Activated CD4-positive, alpha-beta T cell treated with anti-CD3 and anti-CD28 coated beads, Interleukin-2, amount 50 U/mL, for 4 hours (primary cell): ENCODE results near the gene PGLYRP3.
"Not testable (repeated sequence)": the region's sequence is repeated elsewhere in the genome, so short reads cannot be mapped to it uniquely, and the experiment has no call there.

ENCODE experiments used
- DNase-seq, 2 experiments: peaks; one replicate each; pipeline ENCODE4 v3.0.0-alpha.2; 2020

The PGLYRP3 gene

DNA sequence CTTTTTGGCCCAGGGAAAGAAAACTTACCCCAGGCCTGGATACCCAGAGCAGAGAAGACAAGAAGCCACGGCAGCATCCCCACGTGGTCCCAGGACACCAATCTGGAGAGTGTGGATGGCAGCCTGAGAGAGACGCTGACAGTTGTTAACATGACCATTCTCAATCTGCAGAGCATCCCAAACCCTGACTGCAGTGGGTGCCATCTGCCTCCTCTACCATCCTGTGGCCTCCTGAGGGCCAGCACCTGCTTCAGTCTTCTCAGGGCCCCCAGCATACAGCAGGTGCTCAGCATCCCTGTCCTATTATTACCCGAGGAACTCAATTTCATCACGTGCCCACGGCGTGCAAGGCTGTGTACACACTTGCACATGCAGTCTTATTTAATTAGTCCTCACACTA is 35.1 kb upstream of the PGLYRP3 start:
- DNase-seq = no peak

DNA sequence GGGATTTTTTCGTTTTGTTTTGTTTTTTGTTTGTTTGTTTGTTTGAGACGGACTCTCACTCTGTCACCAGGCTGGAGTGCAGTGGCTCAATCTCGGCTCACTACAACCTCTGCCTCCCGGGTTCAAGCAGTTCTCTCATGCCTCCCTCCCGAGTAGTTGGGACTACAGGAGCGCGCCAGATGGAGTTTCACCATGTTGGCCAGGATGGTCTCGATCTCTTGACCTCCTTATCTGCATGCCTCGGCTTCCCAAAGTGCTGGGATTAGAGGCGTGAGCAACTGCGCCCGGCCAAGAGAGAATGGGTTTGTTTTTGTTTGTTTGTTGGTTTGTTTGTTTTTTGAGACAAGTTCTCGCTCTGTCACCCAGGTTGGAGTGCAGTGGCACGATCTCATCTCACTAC is 34.3 kb upstream of the PGLYRP3 start:
- DNase-seq = not testable (repeated sequence)

GRCh38 chr1:153346077-153346723 is 33.4 kb upstream of the PGLYRP3 start:
- DNase-seq = no peak

DNA sequence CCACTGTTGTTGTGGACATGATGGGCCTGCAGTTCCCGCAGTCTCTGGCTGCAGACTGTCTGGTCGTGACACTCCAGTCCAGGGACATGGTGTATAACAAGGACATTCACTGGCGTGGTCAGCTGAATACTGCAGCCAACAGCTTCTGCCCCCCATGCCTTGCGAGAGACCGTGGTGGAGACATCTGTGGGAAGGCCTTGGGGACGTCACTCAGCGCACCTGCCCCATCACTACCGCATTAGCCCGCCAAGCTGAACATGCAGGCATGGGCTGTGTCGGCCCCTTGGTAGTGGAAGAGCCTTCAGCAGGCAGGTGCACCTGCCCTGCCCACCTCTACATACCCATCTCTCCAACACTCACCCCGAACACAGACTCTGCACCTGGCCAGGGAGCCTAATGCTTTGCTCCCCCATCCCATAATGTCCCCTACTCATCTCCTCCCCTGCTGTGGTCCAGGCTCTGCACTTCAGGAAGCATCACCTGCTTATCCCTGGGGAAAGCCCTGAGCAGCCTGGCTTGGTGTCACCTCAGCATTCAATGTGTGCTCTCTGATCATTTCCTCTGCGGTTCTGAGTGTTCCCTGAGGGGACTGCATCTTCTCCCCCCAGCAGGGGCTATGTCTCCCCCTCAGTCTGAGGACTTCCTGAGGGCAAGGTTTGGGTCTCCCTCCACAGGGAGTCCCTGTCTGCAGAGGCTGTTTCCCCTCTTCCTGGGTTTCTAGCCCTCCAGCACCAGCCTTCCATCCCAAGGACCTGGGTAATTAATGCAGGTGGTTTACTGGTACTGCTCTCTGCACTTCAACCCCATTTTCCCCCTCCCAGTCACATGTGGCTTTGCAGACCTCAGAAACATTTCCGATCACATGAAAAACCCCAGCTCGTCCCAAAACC is 32.7 kb upstream of the PGLYRP3 start:
- DNase-seq = no peak

DNA sequence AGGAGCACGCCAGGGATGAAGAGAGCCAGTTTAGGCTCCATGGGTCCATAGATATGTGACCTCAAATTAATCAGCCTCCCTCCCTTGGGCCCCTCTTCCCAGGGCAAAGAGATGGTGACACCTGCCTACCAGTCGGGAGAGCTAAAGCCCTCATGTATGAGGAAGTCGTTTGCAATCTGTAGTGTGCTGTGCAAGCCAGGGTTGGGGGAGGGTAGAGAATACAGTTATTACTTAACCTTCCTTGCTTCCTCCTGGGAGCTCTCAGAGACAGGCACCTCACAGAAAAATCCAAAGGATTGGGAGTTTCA is 31.9 kb upstream of the PGLYRP3 start:
- no peak for DNase-seq

- DNase-seq = no peak
These were observed 31.3 kb upstream of the PGLYRP3 start for GRCh38 chr1:153343811-153344717.

DNA sequence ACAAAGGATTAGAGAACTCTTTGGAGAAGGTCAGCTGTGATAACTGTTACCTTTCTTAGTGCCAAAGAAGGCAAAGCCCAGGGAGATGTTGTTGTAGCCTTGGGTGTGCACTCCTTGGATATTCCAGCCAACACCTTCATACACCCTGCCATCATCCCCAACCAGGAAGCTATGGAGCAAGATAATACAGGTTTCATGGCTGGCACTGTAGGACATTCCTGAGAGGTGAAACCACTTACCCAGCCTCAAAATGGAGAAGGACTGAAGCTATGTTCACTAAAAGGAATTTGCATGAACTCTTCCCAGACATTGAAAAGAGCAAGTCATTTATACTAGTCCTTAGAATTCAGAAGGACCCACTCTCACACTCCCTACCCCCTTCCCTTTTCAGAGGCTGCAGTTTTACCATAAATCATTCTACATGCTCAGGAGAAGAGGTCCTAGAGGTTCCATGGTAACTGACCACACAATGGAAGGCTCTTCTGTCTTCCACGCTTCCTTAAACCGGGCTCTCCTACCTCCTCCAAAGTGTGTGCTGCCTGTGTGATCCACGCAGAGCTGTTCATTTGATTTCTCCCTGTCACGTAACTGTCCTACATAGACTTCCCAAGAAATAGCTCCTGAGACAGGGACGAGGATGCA is 30.4 kb upstream of the PGLYRP3 start:
- no peak for DNase-seq

GRCh38 chr1:153342178-153342577 is 29.4 kb upstream of the PGLYRP3 start:
- no peak for DNase-seq

GRCh38 chr1:153341431-153341934 is 28.7 kb upstream of the PGLYRP3 start:
- DNase-seq = no peak

GRCh38 chr1:153340356-153340755 is 27.6 kb upstream of the PGLYRP3 start:
- DNase-seq = no peak

GRCh38 chr1:153339802-153340201 is 27.1 kb upstream of the PGLYRP3 start:
- DNase-seq = no peak

DNA sequence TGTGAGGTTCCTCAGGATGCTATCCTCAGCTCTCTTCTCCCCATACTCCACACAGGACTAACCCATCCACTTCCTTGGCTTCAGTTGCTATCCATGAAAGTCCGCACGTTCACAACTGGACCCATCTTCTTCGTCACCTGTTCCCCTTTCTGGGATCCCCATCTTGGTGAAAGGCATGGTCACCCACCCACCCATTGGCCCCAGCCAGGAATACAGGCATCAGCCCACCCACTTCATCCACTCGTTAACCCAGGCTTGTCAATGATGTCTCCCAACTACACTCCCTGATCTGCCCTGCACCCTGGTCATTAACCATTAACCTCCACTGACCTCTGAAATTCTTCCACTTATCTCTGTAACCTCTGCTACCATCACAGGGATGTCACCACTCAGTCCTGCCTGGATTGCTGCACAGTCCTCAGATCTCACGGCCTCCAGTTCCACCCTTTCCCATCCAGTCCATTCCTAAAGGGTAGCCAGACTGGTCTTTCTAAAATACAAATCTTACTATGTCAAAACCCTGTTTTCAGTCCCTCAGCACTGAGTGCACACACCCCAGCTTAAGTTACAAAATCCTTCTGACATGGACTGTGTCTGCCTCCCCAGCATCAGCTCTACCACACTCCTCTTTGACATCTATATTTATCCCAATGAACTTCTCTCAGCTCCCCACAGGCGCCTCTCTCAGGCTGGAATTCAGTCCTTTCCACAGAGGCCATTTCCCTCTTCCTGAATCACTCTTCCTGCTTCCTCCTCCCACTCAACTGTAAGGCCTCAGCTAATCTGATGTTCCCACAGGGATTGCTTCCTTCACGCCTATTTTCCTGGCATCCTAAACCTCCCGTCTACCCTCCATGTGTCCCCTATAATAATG is 25.5 kb upstream of the PGLYRP3 start:
- no peak for DNase-seq

- DNase-seq = no peak
These were observed 23.9 kb upstream of the PGLYRP3 start for GRCh38 chr1:153336650-153337049.

DNA sequence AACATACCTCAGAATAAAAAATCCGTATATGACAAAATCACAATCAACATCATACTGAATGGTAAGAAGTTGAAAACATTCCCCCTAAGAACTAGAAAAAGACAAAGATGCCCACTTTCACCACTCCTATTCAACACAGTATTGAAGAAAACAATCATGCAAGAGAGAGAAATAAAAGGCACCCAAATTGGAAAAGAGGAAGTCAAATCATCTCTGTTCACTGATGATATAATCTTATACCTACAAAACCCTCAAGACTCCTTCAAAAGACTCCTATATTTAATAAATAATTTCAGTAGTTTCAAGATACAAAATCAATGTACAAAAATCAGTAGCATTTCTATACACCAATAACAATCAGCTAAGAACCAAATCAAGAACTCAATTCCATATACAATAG is 21.1 kb upstream of the PGLYRP3 start:
- DNase-seq = no peak

DNA sequence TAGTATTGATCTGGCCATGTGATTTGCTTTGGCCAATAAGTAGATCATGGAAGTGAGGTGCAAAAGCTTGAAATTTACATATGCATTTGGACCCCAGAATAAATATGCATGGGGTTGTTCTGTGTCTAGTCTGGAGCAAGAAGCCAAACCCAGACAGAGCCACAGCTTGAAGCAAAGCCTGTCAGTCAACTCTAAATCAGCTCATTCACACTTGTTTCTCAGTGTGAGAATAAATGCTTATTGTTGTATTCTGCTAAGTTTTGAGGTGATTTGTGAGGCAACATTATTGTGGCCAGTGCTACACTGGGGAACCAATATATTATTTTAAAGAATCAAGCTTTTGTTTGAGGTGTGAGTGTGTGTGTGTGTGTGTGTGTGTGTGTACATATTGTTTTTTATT is 12.2 kb upstream of the PGLYRP3 start:
- no peak for DNase-seq

- DNase-seq = no peak
These were observed 9.8 kb upstream of the PGLYRP3 start for GRCh38 chr1:153322568-153322967.

GRCh38 chr1:153318145-153318544 is 5.4 kb upstream of the PGLYRP3 start:
- DNase-seq = not testable (repeated sequence)

- DNase-seq = not testable (repeated sequence)
These were observed 3.3 kb upstream of the PGLYRP3 start for GRCh38 chr1:153316013-153316412.

DNA sequence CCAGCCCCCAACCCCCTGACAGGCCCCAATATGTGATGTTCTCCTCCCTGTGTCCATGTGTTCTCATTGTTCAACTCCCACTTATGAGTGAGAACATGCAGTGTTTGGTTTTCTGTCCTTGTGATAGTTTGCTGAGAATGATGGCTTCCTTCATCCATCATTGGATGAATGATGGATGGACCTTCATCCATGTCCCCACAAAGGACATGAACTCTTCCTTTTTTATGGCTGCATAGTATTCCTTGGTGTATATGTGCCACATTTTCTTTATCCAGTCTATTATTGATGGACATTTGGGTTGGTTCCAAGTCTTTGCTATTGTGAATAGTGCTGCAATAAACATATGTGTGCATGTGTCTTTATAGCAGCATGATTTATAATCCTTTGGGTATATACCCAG is 1.6 kb upstream of the PGLYRP3 start:
- DNase-seq = not testable (repeated sequence)

GRCh38 chr1:153313288-153313687 is 536 bp upstream of the PGLYRP3 start:
- no peak for DNase-seq

GRCh38 chr1:153310526-153310925 is 2.2 kb downstream of the PGLYRP3 start:
- DNase-seq = no peak

DNA sequence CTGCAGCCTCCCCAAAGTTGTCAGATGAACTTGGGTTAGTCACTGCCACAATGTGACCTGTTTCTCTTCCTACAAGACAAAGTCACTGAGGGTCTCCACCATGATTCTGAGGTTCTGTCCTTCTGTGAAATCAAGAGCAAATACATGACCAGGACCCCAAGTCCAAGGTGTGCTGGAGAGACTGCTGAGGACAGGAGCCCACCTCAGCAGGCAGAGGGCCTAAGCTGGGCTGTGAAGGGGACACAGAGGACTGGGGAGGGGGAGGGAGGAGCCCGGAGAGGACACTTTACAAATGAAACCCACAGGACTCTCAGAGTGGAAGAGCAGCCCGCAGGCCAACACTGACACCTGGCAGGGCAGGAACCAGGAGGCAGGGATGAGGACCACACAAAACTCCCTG is 3.3 kb downstream of the PGLYRP3 start:
- DNase-seq = no peak
